HCT116 (cell line): ENCODE results near the gene NRAP.

Experiments
- JUND ChIP-seq: IDR thresholded peaks from 2 replicates; pipeline ENCODE4 v1.6.1; 2012
- POLR2AphosphoS5 ChIP-seq: IDR thresholded peaks from 2 replicates; pipeline ENCODE4 v1.6.1; 2011; ENCODE audit warnings: mild to moderate bottlenecking, low read depth, low read length, moderate library complexity
- RAD21 ChIP-seq: IDR thresholded peaks from 2 replicates; pipeline ENCODE4 v1.6.1; 2012; ENCODE audit warnings: low read depth, mild to moderate bottlenecking
- ZFX ChIP-seq: fragments of 450-650 bp; IDR thresholded peaks from 2 replicates; pipeline ENCODE4 v1.6.1; 2017
- TF ChIP-seq, protein P1 (sequence below), 3 experiments: fragments of 200-600 bp in 1 of 3; sonication (generic) in 1 of 3; IDR thresholded peaks in 2 of 3; conservative IDR thresholded peaks in 1 of 3; 2 replicates each; pipeline ENCODE4 v1.5.1; 2012 to 2017; ENCODE audit warnings: low read depth in 2 of 3, low read length in 2 of 3, antibody characterized with exemption in 1 of 3, borderline replicate concordance in 1 of 3, control low read depth in 1 of 3, mild to moderate bottlenecking in 1 of 3, mixed read lengths in 1 of 3, mixed run types in 1 of 3, moderate library complexity in 1 of 3; ENCODE audit not compliant: insufficient read depth in 1 of 3
- TF ChIP-seq, protein P2 (sequence below): IDR thresholded peaks from 2 replicates; pipeline ENCODE4 v1.6.1; 2012; ENCODE audit warnings: low read depth
- TF ChIP-seq, protein P3 (sequence below): IDR thresholded peaks from 2 replicates; pipeline ENCODE4 v1.6.1; 2012

DNA sequence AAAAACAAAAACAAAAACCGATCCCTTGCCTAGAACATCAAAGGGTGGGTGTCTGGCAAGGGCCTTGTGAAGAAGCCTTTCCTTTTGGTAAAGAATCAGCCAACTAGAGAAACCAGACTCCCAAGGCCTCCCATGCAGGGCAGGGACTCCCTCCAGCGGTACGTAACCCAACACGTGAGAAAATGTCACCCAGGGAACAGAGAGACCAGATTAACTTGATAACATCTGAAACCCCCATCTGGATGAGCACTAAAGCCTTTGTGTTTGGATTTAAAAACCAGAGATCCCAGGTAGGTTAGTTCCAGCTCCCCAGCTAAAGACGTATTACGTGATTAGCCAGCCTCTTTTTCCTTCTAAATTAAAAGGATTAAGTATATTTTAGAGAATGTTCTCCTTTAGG, 114.0 kb downstream of the NRAP start:
- TF ChIP-seq, protein P1, sequence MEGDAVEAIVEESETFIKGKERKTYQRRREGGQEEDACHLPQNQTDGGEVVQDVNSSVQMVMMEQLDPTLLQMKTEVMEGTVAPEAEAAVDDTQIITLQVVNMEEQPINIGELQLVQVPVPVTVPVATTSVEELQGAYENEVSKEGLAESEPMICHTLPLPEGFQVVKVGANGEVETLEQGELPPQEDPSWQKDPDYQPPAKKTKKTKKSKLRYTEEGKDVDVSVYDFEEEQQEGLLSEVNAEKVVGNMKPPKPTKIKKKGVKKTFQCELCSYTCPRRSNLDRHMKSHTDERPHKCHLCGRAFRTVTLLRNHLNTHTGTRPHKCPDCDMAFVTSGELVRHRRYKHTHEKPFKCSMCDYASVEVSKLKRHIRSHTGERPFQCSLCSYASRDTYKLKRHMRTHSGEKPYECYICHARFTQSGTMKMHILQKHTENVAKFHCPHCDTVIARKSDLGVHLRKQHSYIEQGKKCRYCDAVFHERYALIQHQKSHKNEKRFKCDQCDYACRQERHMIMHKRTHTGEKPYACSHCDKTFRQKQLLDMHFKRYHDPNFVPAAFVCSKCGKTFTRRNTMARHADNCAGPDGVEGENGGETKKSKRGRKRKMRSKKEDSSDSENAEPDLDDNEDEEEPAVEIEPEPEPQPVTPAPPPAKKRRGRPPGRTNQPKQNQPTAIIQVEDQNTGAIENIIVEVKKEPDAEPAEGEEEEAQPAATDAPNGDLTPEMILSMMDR (IDR thresholded peaks at IDR 0.05 in 2 of 3, conservative IDR thresholded peaks at IDR 0.05 in 1 of 3; ENCODE audit: borderline replicate concordance in 1 of 3, insufficient read depth in 1 of 3, low read depth in 2 of 3, low read length in 2 of 3) = no peak
- TF ChIP-seq ZFX (no peak), RAD21 (no peak), POLR2AphosphoS5 (no peak), JUND (no peak)
- TF ChIP-seq, protein P2, sequence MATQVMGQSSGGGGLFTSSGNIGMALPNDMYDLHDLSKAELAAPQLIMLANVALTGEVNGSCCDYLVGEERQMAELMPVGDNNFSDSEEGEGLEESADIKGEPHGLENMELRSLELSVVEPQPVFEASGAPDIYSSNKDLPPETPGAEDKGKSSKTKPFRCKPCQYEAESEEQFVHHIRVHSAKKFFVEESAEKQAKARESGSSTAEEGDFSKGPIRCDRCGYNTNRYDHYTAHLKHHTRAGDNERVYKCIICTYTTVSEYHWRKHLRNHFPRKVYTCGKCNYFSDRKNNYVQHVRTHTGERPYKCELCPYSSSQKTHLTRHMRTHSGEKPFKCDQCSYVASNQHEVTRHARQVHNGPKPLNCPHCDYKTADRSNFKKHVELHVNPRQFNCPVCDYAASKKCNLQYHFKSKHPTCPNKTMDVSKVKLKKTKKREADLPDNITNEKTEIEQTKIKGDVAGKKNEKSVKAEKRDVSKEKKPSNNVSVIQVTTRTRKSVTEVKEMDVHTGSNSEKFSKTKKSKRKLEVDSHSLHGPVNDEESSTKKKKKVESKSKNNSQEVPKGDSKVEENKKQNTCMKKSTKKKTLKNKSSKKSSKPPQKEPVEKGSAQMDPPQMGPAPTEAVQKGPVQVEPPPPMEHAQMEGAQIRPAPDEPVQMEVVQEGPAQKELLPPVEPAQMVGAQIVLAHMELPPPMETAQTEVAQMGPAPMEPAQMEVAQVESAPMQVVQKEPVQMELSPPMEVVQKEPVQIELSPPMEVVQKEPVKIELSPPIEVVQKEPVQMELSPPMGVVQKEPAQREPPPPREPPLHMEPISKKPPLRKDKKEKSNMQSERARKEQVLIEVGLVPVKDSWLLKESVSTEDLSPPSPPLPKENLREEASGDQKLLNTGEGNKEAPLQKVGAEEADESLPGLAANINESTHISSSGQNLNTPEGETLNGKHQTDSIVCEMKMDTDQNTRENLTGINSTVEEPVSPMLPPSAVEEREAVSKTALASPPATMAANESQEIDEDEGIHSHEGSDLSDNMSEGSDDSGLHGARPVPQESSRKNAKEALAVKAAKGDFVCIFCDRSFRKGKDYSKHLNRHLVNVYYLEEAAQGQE = no peak
- TF ChIP-seq, protein P3, sequence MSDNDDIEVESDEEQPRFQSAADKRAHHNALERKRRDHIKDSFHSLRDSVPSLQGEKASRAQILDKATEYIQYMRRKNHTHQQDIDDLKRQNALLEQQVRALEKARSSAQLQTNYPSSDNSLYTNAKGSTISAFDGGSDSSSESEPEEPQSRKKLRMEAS = no peak
